H1 (cell line): ENCODE data around the gene NDUFB3. TPM values are rescaled to one million over a fixed set of nuclear protein-coding genes. Genes with fewer than 3 reads are reported as not detected.
A peak's percentile ranks its signal among the peaks of the same experiment; 100 is the strongest.

Experiments
- CBX5 ChIP-seq: fragments of 300-800, 300-1000 bp; sonication (generic); IDR thresholded peaks from 2 replicates; pipeline ENCODE4 v1.7.1; 2016; ENCODE audit warnings: antibody characterized with exemption, low read length, low read depth
- EGR1 ChIP-seq: IDR thresholded peaks from 2 replicates; pipeline ENCODE4 v1.6.1; 2011; ENCODE audit warnings: low read depth, low read length, borderline replicate concordance
- HDAC2 ChIP-seq, 2 experiments: fragments of 300-600 bp in 1 of 2; sonication (generic) in 1 of 2; IDR thresholded peaks; 2 replicates each; pipeline ENCODE4 v1.6.1; 2011 to 2012; ENCODE audit warnings: low read depth in 2 of 2, low read length in 2 of 2, mild to moderate bottlenecking in 2 of 2, moderate library complexity in 2 of 2, borderline replicate concordance in 1 of 2, inconsistent platforms in 1 of 2
- RBBP5 ChIP-seq: IDR thresholded peaks from 2 replicates; pipeline ENCODE4 v1.7.1; 2012; ENCODE audit warnings: low read depth, mild to moderate bottlenecking, inconsistent platforms, low read length, moderate library complexity, borderline replicate concordance
- SP1 ChIP-seq: IDR thresholded peaks from 2 replicates; pipeline ENCODE4 v1.6.1; 2011; ENCODE audit warnings: low read depth, low read length
- TAF1 ChIP-seq: IDR thresholded peaks from 2 replicates; pipeline ENCODE4 v1.6.1; 2011; ENCODE audit warnings: mild to moderate bottlenecking, low read depth, low read length
- TEAD4 ChIP-seq: IDR thresholded peaks from 2 replicates; pipeline ENCODE4 v1.6.1; 2012; ENCODE audit warnings: low read depth, low read length, inconsistent platforms, mixed read lengths
- polyA plus RNA-seq, 7 experiments: library from polyadenylated mRNA; depleted of rRNA in 3 of 7; stranded (reverse) in 5 of 7; unstranded in 2 of 7; fragments of >200 nt in 5 of 7; fragments of 200-250 nt in 2 of 7; gene quantifications; 1 replicate in 5 of 7; 2 replicates in 1 of 7; 4 replicates in 1 of 7; pipeline versions ENCODE4 v1.2.1 to v1.2.3, GENCODE V29; 2011 to 2013; ENCODE audit warnings: missing spikeins in 2 of 7, mixed read lengths in 2 of 7
- total RNA-seq: library from RNA; stranded (reverse); fragmentation: NEBNext Ultra II Directional; extraction: Animal tissue kit (Norgen Biotek cat#: 25700); gene quantifications from 2 replicates; pipeline ENCODE4 v1.2.1, GENCODE V29; 2021

Gene NDUFB3
- total and polyA plus RNA-seq, 2 of the 8 experiments (the other 6 are each of a cell fraction or from before 2014, with no cell fraction given), result 38.2 to 55.3 TPM

- TF ChIP-seq EGR1 (no peak), TEAD4 (peak; percentile 41; the same call in 1 of the 2 replicates), RBBP5 (peak; percentile 65; the same call in 1 of the 2 replicates), CBX5 (no peak), HDAC2 (IDR thresholded peaks at IDR 0.05; ENCODE audit: borderline replicate concordance in 1 of 2, low read depth in 2 of 2, low read length in 2 of 2) (peak; percentile 66 to 90; a peak in 2 of 4 replicates), TAF1 (peak; percentile 91), SP1 (peak; percentile 92)
Measured at GRCh38 chr2:201071479-201072200, at the start of gene NDUFB3, which contains the start of gene HYCC2 (continued).
